PC-3 (cell line): Measurements from ENCODE around the gene IAPP. TPM values are rescaled to one million over a fixed set of nuclear protein-coding genes. Genes with fewer than 3 reads are reported as not detected.
"Not testable (repeated sequence)": the region's sequence is repeated elsewhere in the genome, so short reads cannot be mapped to it uniquely, and the experiment has no call there.

ENCODE experiments used
- ATAC-seq: fragments of 200-7000 bp; cut with Tn5 transposase; 2 replicates; pipeline ENCODE4 v1.9.1; 2020; ENCODE audit warnings: mild to moderate bottlenecking, moderate library complexity
- BruUV-seq: library from RNA; stranded (reverse); fragments of 400-500 nt; replicated peaks from 2 replicates; lab custom pipeline; 2021; lab: Mats Ljungman, UMichigan
- CTCF ChIA-PET: fragments of 300-600 bp; sonication (Branson Sonifier 250); formaldehyde crosslinking; loops from one replicate; lab custom pipeline; 2022; ENCODE audit warnings: antibody characterized with exemption; lab: Charles Lee
- POLR2A ChIA-PET: fragments of 300-600 bp; sonication (Branson Sonifier 250); formaldehyde crosslinking; loops from one replicate; lab custom pipeline; 2022; ENCODE audit warnings: antibody characterized with exemption; ENCODE audit not compliant: unreplicated experiment; lab: Charles Lee
- DNase-seq: peaks from one replicate; pipeline ENCODE4 v3.0.0-alpha.2; 2015
- H2AFZ ChIP-seq: fragments of 300-600 bp; sonication (generic); 2 replicates; pipeline ENCODE4 v1.6.0; 2016; ENCODE audit warnings: antibody characterized with exemption, low read length
- H3F3A ChIP-seq: fragments of 300-600 bp; sonication (generic); one replicate; pipeline ENCODE4 v1.6.0; 2017; ENCODE audit warnings: antibody characterized with exemption, low read length, control low read depth, mild to moderate bottlenecking; ENCODE audit not compliant: unreplicated experiment
- H3K27ac ChIP-seq: fragments of 300-600 bp; sonication (generic); 2 replicates; pipeline ENCODE4 v1.5.1; 2016; ENCODE audit warnings: mild to moderate bottlenecking, low read length
- H3K27me3 ChIP-seq: fragments of 300-600 bp; sonication (generic); 2 replicates; pipeline ENCODE4 v1.6.1; 2016; ENCODE audit warnings: low read length, mixed read lengths
- H3K36me3 ChIP-seq: fragments of 300-600 bp; sonication (generic); 2 replicates; pipeline ENCODE4 v1.6.1; 2016; ENCODE audit warnings: low read depth, mixed run types, low read length, mixed read lengths
- H3K4me1 ChIP-seq: fragments of 300-600 bp; sonication (generic); 2 replicates; pipeline ENCODE4 v1.5.1; 2016; ENCODE audit warnings: low read length; ENCODE audit not compliant: insufficient read depth
- H3K4me2 ChIP-seq: fragments of 300-600 bp; sonication (generic); 2 replicates; pipeline ENCODE4 v1.6.0; 2016; ENCODE audit warnings: low read length
- H3K4me3 ChIP-seq: fragments of 300-600 bp; sonication (generic); 2 replicates; pipeline ENCODE4 v1.5.1; 2016; ENCODE audit warnings: mild to moderate bottlenecking, low read length, mixed read lengths
- H3K79me2 ChIP-seq: fragments of 300-600 bp; sonication (generic); 2 replicates; pipeline ENCODE4 v1.6.1; 2017; ENCODE audit warnings: low read length, mixed read lengths
- H3K9ac ChIP-seq: fragments of 300-600 bp; sonication (generic); 2 replicates; pipeline ENCODE4 v1.6.0; 2016; ENCODE audit warnings: mild to moderate bottlenecking, low read length
- H3K9me2 ChIP-seq: fragments of 300-600 bp; sonication (generic); replicated peaks from 2 replicates; pipeline ENCODE4 v1.6.1; 2016; ENCODE audit warnings: mixed run types, low read length, mixed read lengths
- H3K9me3 ChIP-seq: fragments of 300-600 bp; sonication (generic); 2 replicates; pipeline ENCODE4 v1.6.1; 2016; ENCODE audit warnings: low read length, mixed read lengths
- H4K20me1 ChIP-seq: fragments of 300-600 bp; sonication (generic); 2 replicates; pipeline ENCODE4 v1.6.1; 2016; ENCODE audit warnings: low read length, mixed read lengths
- CTCF ChIP-seq: fragments of 300-600 bp; sonication (generic); conservative IDR thresholded peaks from 2 replicates; pipeline ENCODE4 v1.5.1; 2017; ENCODE audit warnings: antibody characterized with exemption, low read depth, mild to moderate bottlenecking, low read length
- EZH2 ChIP-seq: fragments of 300-600 bp; sonication (generic); IDR thresholded peaks from one replicate; pipeline ENCODE4 v1.6.1; 2017; ENCODE audit warnings: antibody characterized with exemption, mild to moderate bottlenecking, low read length; ENCODE audit not compliant: unreplicated experiment
- EZH2phosphoT487 ChIP-seq: fragments of 300-600 bp; sonication (generic); IDR thresholded peaks from 2 replicates; pipeline ENCODE4 v1.6.1; 2018; ENCODE audit warnings: mild to moderate bottlenecking, antibody characterized with exemption, low read length, borderline replicate concordance
- intact Hi-C: fragments of 100-400 bp; cut with micrococcal nuclease; formaldehyde crosslinking; loops from 2 replicates; pipeline ENCODE4 v1.9.0; 2023
- total RNA-seq: library from RNA; depleted of rRNA; stranded (reverse); fragments of >200 nt; gene quantifications from 2 replicates; pipeline ENCODE4 v1.2.3, GENCODE V29; 2014

IAPP gene
- total RNA-seq, 1 experiment from 2014 or later = not detected

DNA sequence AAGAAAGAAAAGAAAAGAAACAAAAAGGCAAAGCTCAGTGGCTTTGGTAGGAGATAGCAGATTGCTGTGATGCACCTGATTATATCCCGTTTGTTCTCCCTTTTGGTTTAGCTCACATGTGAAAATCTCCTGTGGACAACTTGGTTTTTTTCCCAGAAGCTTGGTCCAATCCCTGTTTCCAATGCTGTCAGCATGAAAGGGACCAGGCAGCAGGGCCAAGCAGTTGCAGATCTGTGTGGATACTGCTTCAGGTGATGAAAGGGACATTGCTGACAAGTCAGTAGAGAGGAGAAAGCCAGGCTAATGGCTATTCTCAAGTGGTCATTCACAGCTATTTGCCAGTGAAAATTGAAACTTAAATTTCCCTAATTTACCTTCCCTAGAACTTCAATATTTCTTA, 19.2 kb upstream of the IAPP start:
- Histone ChIP-seq H3K27ac (no peak overlapping the region), H3K9ac (no peak overlapping the region), H3K79me2 (no peaks in the 10 kb centered on the region), H3K9me2 (no peaks in the 10 kb centered on the region), H4K20me1 (no peaks in the 10 kb centered on the region), H3K9me3 (no peaks in the 10 kb centered on the region), H3K4me3 (no peak overlapping the region), H3K4me1 (no peaks in the 10 kb centered on the region), H3K27me3 (peaks cover 18% of the 10 kb centered on the region), H3K36me3 (no peaks in the 10 kb centered on the region), H3F3A (no peaks in the 10 kb centered on the region), H2AFZ (no peak overlapping the region), H3K4me2 (no peak overlapping the region)
- POLR2A ChIA-PET = no interaction called here
- intact Hi-C loops = no loop called here
- no peak for ATAC-seq
- DNase-seq = no peak
- no TSS peak for BruUV-seq
- no peak for TF ChIP-seq CTCF
- TF ChIP-seq EZH2phosphoT487 = no peak
- no peak for TF ChIP-seq EZH2
- CTCF ChIA-PET = no interaction called here

DNA sequence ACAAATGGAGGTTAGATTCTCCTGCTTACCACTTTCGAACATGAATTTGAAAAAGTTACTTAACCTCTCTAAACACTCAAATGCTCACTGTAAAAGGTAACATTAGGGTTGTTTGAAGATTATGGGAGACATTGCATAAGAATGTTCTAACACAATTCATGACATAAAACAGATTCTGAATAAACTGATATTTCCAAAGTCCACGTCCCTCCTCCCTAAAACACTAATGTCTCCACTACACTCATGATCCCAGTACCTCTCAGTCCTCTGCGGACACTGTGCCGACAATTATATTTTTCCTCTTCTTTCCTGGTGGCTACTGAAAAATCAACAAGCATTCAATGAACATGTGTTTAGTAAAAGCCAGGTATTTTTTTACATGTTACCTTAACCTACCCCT, 18.8 kb upstream of the IAPP start:
- intact Hi-C loops = no loop called here
- Histone ChIP-seq H3K4me1 (no peaks in the 10 kb centered on the region), H3K9me2 (no peaks in the 10 kb centered on the region), H3K9me3 (no peaks in the 10 kb centered on the region), H3K79me2 (no peaks in the 10 kb centered on the region), H2AFZ (no peak overlapping the region), H4K20me1 (no peaks in the 10 kb centered on the region), H3K4me3 (no peak overlapping the region), H3K27me3 (peaks cover 17% of the 10 kb centered on the region; the same call in 1 of the 2 replicates), H3F3A (no peaks in the 10 kb centered on the region), H3K36me3 (no peaks in the 10 kb centered on the region), H3K9ac (no peak overlapping the region), H3K27ac (no peak overlapping the region), H3K4me2 (no peak overlapping the region)
- ChIA-PET POLR2A (no interaction called here), CTCF (no interaction called here)
- no peak for ATAC-seq
- no peak for TF ChIP-seq EZH2
- no peak for TF ChIP-seq CTCF
- TF ChIP-seq EZH2phosphoT487 = no peak
- DNase-seq = no peak
- no TSS peak for BruUV-seq

DNA sequence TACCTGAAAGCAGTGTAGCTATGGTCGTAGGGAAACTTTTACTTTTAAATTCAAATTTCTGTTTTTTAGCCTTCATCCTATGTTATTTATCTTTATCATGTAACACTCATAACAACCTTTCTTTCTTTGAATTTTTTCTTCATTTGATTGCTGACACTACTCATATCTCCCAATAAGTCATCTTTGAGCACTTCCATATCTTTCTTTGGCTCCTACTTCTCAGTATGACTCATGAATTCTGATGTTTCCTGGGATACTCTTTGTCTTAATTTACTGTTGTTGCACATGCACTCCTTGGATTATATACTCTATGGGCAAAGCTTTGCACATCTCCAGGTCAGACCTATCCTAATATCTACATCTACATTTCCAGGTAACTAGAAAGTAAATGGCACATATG, 18.1 kb upstream of the IAPP start:
- BruUV-seq = no TSS peak
- no peaks in the 10 kb centered on the region for H3K4me1 ChIP-seq
- H3K4me2 ChIP-seq = no peak overlapping the region
- no peaks in the 10 kb centered on the region for H3K9me2 ChIP-seq
- no peaks in the 10 kb centered on the region for H3K9me3 ChIP-seq
- ChIA-PET CTCF (no interaction called here), POLR2A (no interaction called here)
- H3K36me3 ChIP-seq = no peaks in the 10 kb centered on the region
- H3F3A ChIP-seq = no peaks in the 10 kb centered on the region
- TF ChIP-seq EZH2 (no peak), CTCF (no peak), EZH2phosphoT487 (no peak)
- H3K9ac ChIP-seq = no peak overlapping the region
- no peak overlapping the region for H3K4me3 ChIP-seq
- H3K27ac ChIP-seq = no peak overlapping the region
- no peaks in the 10 kb centered on the region for H3K79me2 ChIP-seq
- ATAC-seq = no peak
- H2AFZ ChIP-seq = no peak overlapping the region
- intact Hi-C loops = no loop called here
- DNase-seq = no peak
- H4K20me1 ChIP-seq = no peaks in the 10 kb centered on the region
- peaks cover 17% of the 10 kb centered on the region; the same call in 1 of the 2 replicates for H3K27me3 ChIP-seq

GRCh38 chr12:21360632-21361031, 12.1 kb upstream of the IAPP start:
- CTCF ChIA-PET, H3K9me3 ChIP-seq, H3K36me3 ChIP-seq, H3K9me2 ChIP-seq, H4K20me1 ChIP-seq, H3K27me3 ChIP-seq, H3K4me2 ChIP-seq, POLR2A ChIA-PET, H3F3A ChIP-seq, H3K4me1 ChIP-seq, DNase-seq, H2AFZ ChIP-seq, H3K9ac ChIP-seq, H3K27ac ChIP-seq, intact Hi-C loops, H3K4me3 ChIP-seq, H3K79me2 ChIP-seq, BruUV-seq, ATAC-seq: not testable (repeated sequence)
